SK-N-SH (cell line): ENCODE measurements around the gene NALCN. TPM values are rescaled to one million over a fixed set of nuclear protein-coding genes. Genes with fewer than 3 reads are reported as not detected.

Experiments
- CTCF ChIA-PET: fragments of 300-600, 350-600 bp; formaldehyde crosslinking; extraction: SDS; loops from one replicate; lab custom pipeline; 2021; lab: Yijun Ruan, JAX
- POLR2A ChIA-PET: fragments of 350-600 bp; sonication (Branson Sonifier 250); formaldehyde crosslinking; extraction: SDS; loops from one replicate; lab custom pipeline; 2020; ENCODE audit warnings: antibody characterized with exemption, inconsistent platforms; lab: Yijun Ruan, JAX
- DNase-seq: peaks from one replicate; pipeline ENCODE4 v3.0.0; 2012
- H2AFZ ChIP-seq: fragments of 200-600 bp; sonication (generic); 2 replicates; pipeline ENCODE4 v1.8.1; 2016; ENCODE audit warnings: antibody characterized with exemption, mild to moderate bottlenecking, low read depth
- H3F3A ChIP-seq: fragments of 200-600 bp; sonication (generic); replicated peaks from 2 replicates; pipeline ENCODE3; 2016; ENCODE audit warnings: antibody characterized with exemption, mild to moderate bottlenecking; ENCODE audit not compliant: insufficient read depth
- H3K27ac ChIP-seq, 2 experiments: fragments of 200-500 bp in 1 of 2; fragments of 200-600 bp in 1 of 2; sonication (Bioruptor generic) in 1 of 2; sonication (generic), shearing (Covaris generic) in 1 of 2; 2 replicates each; pipeline versions ENCODE4 v1.5.1 to v1.6.1; 2014 to 2016; ENCODE audit warnings: low read depth in 2 of 2, inconsistent platforms in 1 of 2, low read length in 1 of 2, mild to moderate bottlenecking in 1 of 2, mixed read lengths in 1 of 2
- H3K27me3 ChIP-seq: fragments of 200-600 bp; sonication (generic), shearing (Covaris generic); 2 replicates; pipeline ENCODE4 v1.6.1; 2016; ENCODE audit warnings: mixed run types; ENCODE audit not compliant: insufficient read depth
- H3K36me3 ChIP-seq, 2 experiments: fragments of 200-500 bp in 1 of 2; fragments of 200-600 bp in 1 of 2; sonication (Bioruptor generic) in 1 of 2; sonication (generic) in 1 of 2; replicated peaks in 1 of 2; 2 replicates each; pipeline versions ENCODE3 to v1.5.1; 2014 to 2016; ENCODE audit warnings: low read length in 1 of 2, mild to moderate bottlenecking in 1 of 2; ENCODE audit not compliant: insufficient read depth in 2 of 2, control insufficient read depth in 1 of 2
- H3K4me1 ChIP-seq, 2 experiments: fragments of 200-500 bp in 1 of 2; fragments of 200-600 bp in 1 of 2; sonication (Bioruptor generic) in 1 of 2; sonication (generic), shearing (Covaris generic) in 1 of 2; 2 replicates each; pipeline versions ENCODE4 v1.5.1 to v1.6.1; 2014 to 2016; ENCODE audit warnings: low read depth in 1 of 2, low read length in 1 of 2, mixed run types in 1 of 2; ENCODE audit not compliant: insufficient read depth in 2 of 2, control insufficient read depth in 1 of 2
- H3K4me2 ChIP-seq: fragments of 200-600 bp; sonication (generic), shearing (Covaris generic); 2 replicates; pipeline ENCODE4 v1.6.1; 2017; ENCODE audit warnings: mixed run types
- H3K4me3 ChIP-seq, 2 experiments: fragments of 200-500 bp in 1 of 2; fragments of 200-600 bp in 1 of 2; sonication (Bioruptor generic) in 1 of 2; sonication (generic), shearing (Covaris generic) in 1 of 2; 2 replicates each; pipeline versions ENCODE4 v1.5.1 to v1.8.1; 2014 to 2016; ENCODE audit warnings: low read depth in 2 of 2, inconsistent platforms in 1 of 2, low read length in 1 of 2, mild to moderate bottlenecking in 1 of 2, mixed read lengths in 1 of 2, moderate library complexity in 1 of 2
- H3K79me2 ChIP-seq: fragments of 200-600 bp; sonication (generic); 2 replicates; pipeline ENCODE4 v1.8.1; 2017; ENCODE audit warnings: mild to moderate bottlenecking; ENCODE audit not compliant: insufficient read depth
- H3K9ac ChIP-seq: fragments of 200-600 bp; sonication (generic); 2 replicates; pipeline ENCODE4 v1.6.1; 2017; ENCODE audit warnings: mixed run types
- H3K9me2 ChIP-seq: fragments of 200-600 bp; sonication (generic); 2 replicates; pipeline ENCODE4 v1.6.1; 2017; ENCODE audit warnings: mixed run types
- H3K9me3 ChIP-seq: fragments of 200-600 bp; sonication (generic); 2 replicates; pipeline ENCODE4 v1.6.1; 2017; ENCODE audit warnings: mixed run types, mild to moderate bottlenecking, moderate library complexity
- H4K20me1 ChIP-seq: fragments of 200-600 bp; sonication (generic); 2 replicates; pipeline ENCODE4 v1.6.1; 2017; ENCODE audit warnings: mild to moderate bottlenecking, mixed run types; ENCODE audit not compliant: insufficient read depth
- EZH2phosphoT487 ChIP-seq: fragments of 200-600 bp; sonication (generic); IDR thresholded peaks from 2 replicates; pipeline ENCODE4 v1.6.1; 2017; ENCODE audit warnings: low read depth, mixed run types, mild to moderate bottlenecking, antibody characterized with exemption, moderate library complexity, borderline replicate concordance
- FOXJ3 ChIP-seq: sonication (generic); formaldehyde crosslinking; IDR thresholded peaks from 2 replicates; pipeline ENCODE4 v1.5.1; 2020; ENCODE audit warnings: mild to moderate bottlenecking, missing genetic modification reagents
- FOXM1 ChIP-seq: IDR thresholded peaks from 2 replicates; pipeline ENCODE4 v1.4.0; 2012; ENCODE audit warnings: low read depth, mild to moderate bottlenecking
- GABPA ChIP-seq: IDR thresholded peaks from 2 replicates; pipeline ENCODE4 v1.4.0; 2012; ENCODE audit warnings: low read depth, mild to moderate bottlenecking
- GATA2 ChIP-seq: sonication (generic); formaldehyde crosslinking; IDR thresholded peaks from 2 replicates; pipeline ENCODE4 v1.5.0; 2020; ENCODE audit warnings: mild to moderate bottlenecking, missing genetic modification reagents
- MAX ChIP-seq: IDR thresholded peaks from 2 replicates; pipeline ENCODE4 v1.4.0; 2012; ENCODE audit warnings: low read depth
- NFIC ChIP-seq: IDR thresholded peaks from 2 replicates; pipeline ENCODE4 v1.4.0; 2012; ENCODE audit warnings: borderline replicate concordance
- NRF1 ChIP-seq: IDR thresholded peaks from 2 replicates; pipeline ENCODE4 v1.6.1; 2012; ENCODE audit warnings: low read depth, mild to moderate bottlenecking, low read length
- PBX3 ChIP-seq: IDR thresholded peaks from 2 replicates; pipeline ENCODE4; 2012
- POLR2AphosphoS5 ChIP-seq: IDR thresholded peaks from 2 replicates; pipeline ENCODE4 v1.6.1; 2012; ENCODE audit warnings: low read depth, low read length
- RCOR1 ChIP-seq: fragments of 150-350 bp; IDR thresholded peaks from 2 replicates; pipeline ENCODE4 v1.6.1; 2017; ENCODE audit warnings: antibody characterized with exemption, low read length
- RXRA ChIP-seq: IDR thresholded peaks from 2 replicates; pipeline ENCODE4 v1.4.0; 2012; ENCODE audit warnings: low read depth, mild to moderate bottlenecking, borderline replicate concordance
- SIN3A ChIP-seq: IDR thresholded peaks from 2 replicates; pipeline ENCODE4 v1.6.1; 2012; ENCODE audit warnings: low read depth, mild to moderate bottlenecking, low read length, moderate library complexity, borderline replicate concordance
- SMC3 ChIP-seq: IDR thresholded peaks from 2 replicates; pipeline ENCODE4 v1.6.1; 2012; ENCODE audit warnings: low read depth, low read length, improper control_type of control experiment
- TAF1 ChIP-seq: IDR thresholded peaks from 2 replicates; pipeline ENCODE4 v1.6.1; 2012; ENCODE audit warnings: low read depth, mild to moderate bottlenecking, low read length, moderate library complexity, borderline replicate concordance
- TCF12 ChIP-seq: IDR thresholded peaks from 2 replicates; pipeline ENCODE4 v1.4.0; 2012
- TEAD4 ChIP-seq: IDR thresholded peaks from 2 replicates; pipeline ENCODE4 v1.4.0; 2012; ENCODE audit warnings: mild to moderate bottlenecking, borderline replicate concordance; ENCODE audit not compliant: insufficient read depth
- USF2 ChIP-seq: fragments of 150-350 bp; IDR thresholded peaks from 2 replicates; pipeline ENCODE4 v1.6.1; 2017; ENCODE audit warnings: antibody characterized with exemption, low read length, low read depth, borderline replicate concordance
- WGBS: methylation state at CpG from one replicate; pipeline ENCODE4 v1.1.6; 2017; ENCODE audit warnings: low lambda C conversion rate; 5-methylcytosine and 5-hydroxymethylcytosine counted together
- polyA plus RNA-seq, 3 experiments: library from polyadenylated mRNA; depleted of rRNA; stranded (reverse); fragments of >200 nt; gene quantifications; 2 replicates each; pipeline ENCODE4 v1.2.3, GENCODE V29; 2012
- TF ChIP-seq, protein P1 (sequence below): fragments of 150-350 bp; IDR thresholded peaks from 2 replicates; pipeline ENCODE4 v1.6.1; 2016; ENCODE audit warnings: mild to moderate bottlenecking, low read depth, low read length
- TF ChIP-seq, protein P2 (sequence below): IDR thresholded peaks from 2 replicates; pipeline ENCODE4 v1.6.1; 2012; ENCODE audit warnings: mild to moderate bottlenecking, low read depth, low read length, moderate library complexity

The NALCN gene
- polyA plus RNA-seq, 1 of the 3 experiments (the other 2 are of a cell fraction): 3.0 TPM

DNA sequence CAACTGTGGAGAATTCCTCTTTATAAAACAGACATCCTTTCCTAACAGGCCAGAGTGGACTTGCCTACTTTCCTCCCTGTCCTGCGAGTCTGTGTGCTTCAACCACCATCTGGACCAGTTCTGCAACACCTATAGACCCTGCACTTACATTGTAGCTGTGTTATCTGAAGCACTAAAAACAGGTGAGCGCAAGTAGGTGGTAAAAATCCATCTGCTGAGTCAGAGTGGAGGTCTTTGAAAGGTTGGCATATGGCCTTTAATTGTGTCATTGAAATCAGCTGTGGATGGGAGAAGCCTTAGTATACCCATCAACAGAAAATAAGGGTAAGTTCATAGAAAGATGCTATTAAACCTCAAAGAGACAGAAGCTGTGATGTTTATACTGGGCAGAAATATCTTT lies 7.6 kb upstream of the NALCN start:
- Histone ChIP-seq H2AFZ (no peak overlapping the region), H4K20me1 (no peaks in the 10 kb centered on the region), H3K27ac (no peak overlapping the region), H3K79me2 (no peaks in the 10 kb centered on the region), H3K9ac (no peak overlapping the region), H3K9me2 (no peaks in the 10 kb centered on the region), H3K4me3 (no peak overlapping the region), H3K4me1 (no peaks in the 10 kb centered on the region), H3K9me3 (no peaks in the 10 kb centered on the region), H3K36me3 (no peaks in the 10 kb centered on the region), H3K4me2 (no peak overlapping the region), H3K27me3 (no peaks in the 10 kb centered on the region), H3F3A (no peaks in the 10 kb centered on the region)
- no peak for DNase-seq
- ChIA-PET POLR2A (no interaction called here), CTCF (no interaction called here)
- TF ChIP-seq GABPA (no peak), USF2 (no peak), GATA2 (CRISPR knock-in tag) (no peak), SMC3 (no peak), MAX (no peak), TEAD4 (no peak), POLR2AphosphoS5 (no peak), SIN3A (no peak), NRF1 (no peak), RCOR1 (no peak), TCF12 (no peak), FOXM1 (no peak), PBX3 (no peak), NFIC (no peak), TAF1 (no peak), FOXJ3 (CRISPR knock-in tag) (no peak), EZH2phosphoT487 (no peak), RXRA (no peak)
- TF ChIP-seq, protein P1, sequence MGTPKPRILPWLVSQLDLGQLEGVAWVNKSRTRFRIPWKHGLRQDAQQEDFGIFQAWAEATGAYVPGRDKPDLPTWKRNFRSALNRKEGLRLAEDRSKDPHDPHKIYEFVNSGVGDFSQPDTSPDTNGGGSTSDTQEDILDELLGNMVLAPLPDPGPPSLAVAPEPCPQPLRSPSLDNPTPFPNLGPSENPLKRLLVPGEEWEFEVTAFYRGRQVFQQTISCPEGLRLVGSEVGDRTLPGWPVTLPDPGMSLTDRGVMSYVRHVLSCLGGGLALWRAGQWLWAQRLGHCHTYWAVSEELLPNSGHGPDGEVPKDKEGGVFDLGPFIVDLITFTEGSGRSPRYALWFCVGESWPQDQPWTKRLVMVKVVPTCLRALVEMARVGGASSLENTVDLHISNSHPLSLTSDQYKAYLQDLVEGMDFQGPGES: no peak
- TF ChIP-seq, protein P2, sequence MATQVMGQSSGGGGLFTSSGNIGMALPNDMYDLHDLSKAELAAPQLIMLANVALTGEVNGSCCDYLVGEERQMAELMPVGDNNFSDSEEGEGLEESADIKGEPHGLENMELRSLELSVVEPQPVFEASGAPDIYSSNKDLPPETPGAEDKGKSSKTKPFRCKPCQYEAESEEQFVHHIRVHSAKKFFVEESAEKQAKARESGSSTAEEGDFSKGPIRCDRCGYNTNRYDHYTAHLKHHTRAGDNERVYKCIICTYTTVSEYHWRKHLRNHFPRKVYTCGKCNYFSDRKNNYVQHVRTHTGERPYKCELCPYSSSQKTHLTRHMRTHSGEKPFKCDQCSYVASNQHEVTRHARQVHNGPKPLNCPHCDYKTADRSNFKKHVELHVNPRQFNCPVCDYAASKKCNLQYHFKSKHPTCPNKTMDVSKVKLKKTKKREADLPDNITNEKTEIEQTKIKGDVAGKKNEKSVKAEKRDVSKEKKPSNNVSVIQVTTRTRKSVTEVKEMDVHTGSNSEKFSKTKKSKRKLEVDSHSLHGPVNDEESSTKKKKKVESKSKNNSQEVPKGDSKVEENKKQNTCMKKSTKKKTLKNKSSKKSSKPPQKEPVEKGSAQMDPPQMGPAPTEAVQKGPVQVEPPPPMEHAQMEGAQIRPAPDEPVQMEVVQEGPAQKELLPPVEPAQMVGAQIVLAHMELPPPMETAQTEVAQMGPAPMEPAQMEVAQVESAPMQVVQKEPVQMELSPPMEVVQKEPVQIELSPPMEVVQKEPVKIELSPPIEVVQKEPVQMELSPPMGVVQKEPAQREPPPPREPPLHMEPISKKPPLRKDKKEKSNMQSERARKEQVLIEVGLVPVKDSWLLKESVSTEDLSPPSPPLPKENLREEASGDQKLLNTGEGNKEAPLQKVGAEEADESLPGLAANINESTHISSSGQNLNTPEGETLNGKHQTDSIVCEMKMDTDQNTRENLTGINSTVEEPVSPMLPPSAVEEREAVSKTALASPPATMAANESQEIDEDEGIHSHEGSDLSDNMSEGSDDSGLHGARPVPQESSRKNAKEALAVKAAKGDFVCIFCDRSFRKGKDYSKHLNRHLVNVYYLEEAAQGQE: no peak
- 92% methylated on average over 2 of the region's 2 CpGs for whole genome bisulfite sequencing
